Muscle layer of colon (tissue), 2 donors: Measurements from ENCODE around the gene CLEC3B.

ENCODE experiments used
- H3K27ac ChIP-seq: one replicate; pipeline ENCODE4 v1.7.0; 2013; ENCODE audit warnings: low read depth, mild to moderate bottlenecking, low read length, moderate library complexity
- H3K27me3 ChIP-seq, 2 donors: one replicate each; pipeline ENCODE4 v1.7.0; 2013; ENCODE audit warnings: low read length in 2 of 2, mild to moderate bottlenecking in 2 of 2; ENCODE audit not compliant: insufficient read depth in 2 of 2, control insufficient read depth in 1 of 2
- H3K36me3 ChIP-seq: one replicate; pipeline ENCODE4 v1.7.0; 2013; ENCODE audit warnings: mild to moderate bottlenecking, low read length; ENCODE audit not compliant: insufficient read depth
- H3K4me1 ChIP-seq: one replicate; pipeline ENCODE4 v1.7.0; 2013; ENCODE audit warnings: mild to moderate bottlenecking, low read length; ENCODE audit not compliant: insufficient read depth
- H3K4me3 ChIP-seq, 2 donors: one replicate each; pipeline ENCODE4 v1.7.0; 2013; ENCODE audit warnings: low read length in 2 of 2, low read depth in 1 of 2, mild to moderate bottlenecking in 1 of 2, moderate library complexity in 1 of 2
- H3K9ac ChIP-seq: one replicate; pipeline ENCODE4 v1.7.0; 2013; ENCODE audit warnings: low read length
- H3K9me3 ChIP-seq: one replicate; pipeline ENCODE4 v1.7.0; 2013; ENCODE audit warnings: mild to moderate bottlenecking, low read length
- donor health status: abdominal sarcoma.
- donor health status: Adenocarcinoma of cecum.

CLEC3B gene

GRCh38 chr3:44992555-44993470 is 33.3 kb upstream of the CLEC3B start:
- Histone ChIP-seq H3K9me3 (no peaks in the 10 kb centered on the region), H3K9ac (no peak overlapping the region), H3K4me1 (peaks cover 12% of the 10 kb centered on the region), H3K4me3 (no peak overlapping the region), H3K36me3 (peaks cover 33% of the 10 kb centered on the region), H3K27ac (no peak overlapping the region), H3K27me3 (no peaks in the 10 kb centered on the region)

GRCh38 chr3:44993471-44994205 is 32.5 kb upstream of the CLEC3B start:
- Histone ChIP-seq H3K36me3 (peaks cover 33% of the 10 kb centered on the region), H3K27me3 (no peaks in the 10 kb centered on the region), H3K4me1 (peaks cover 12% of the 10 kb centered on the region), H3K9me3 (no peaks in the 10 kb centered on the region), H3K27ac (no peak overlapping the region), H3K4me3 (no peak overlapping the region), H3K9ac (no peak overlapping the region)

- no peak overlapping the region for H3K27ac ChIP-seq
These were observed 30.8 kb upstream of the CLEC3B start for GRCh38 chr3:44995142-44995770.

GRCh38 chr3:44996556-44996969 is 29.5 kb upstream of the CLEC3B start:
- Histone ChIP-seq H3K27ac (no peak overlapping the region), H3K27me3 (no peaks in the 10 kb centered on the region), H3K36me3 (peaks cover 27% of the 10 kb centered on the region), H3K4me3 (no peak overlapping the region), H3K4me1 (peaks cover 12% of the 10 kb centered on the region), H3K9ac (no peak overlapping the region), H3K9me3 (no peaks in the 10 kb centered on the region)

More at GRCh38 chr3:44995142-44995770, 30.8 kb upstream of the CLEC3B start:
- Histone ChIP-seq H3K4me3 (no peak overlapping the region), H3K9me3 (no peaks in the 10 kb centered on the region), H3K9ac (no peak overlapping the region), H3K4me1 (peaks cover 12% of the 10 kb centered on the region), H3K27me3 (no peaks in the 10 kb centered on the region), H3K36me3 (peaks cover 33% of the 10 kb centered on the region)

- H3K9ac ChIP-seq = no peak overlapping the region
- no peak overlapping the region for H3K27ac ChIP-seq
- peaks cover 32% of the 10 kb centered on the region for H3K36me3 ChIP-seq
- no peaks in the 10 kb centered on the region for H3K27me3 ChIP-seq
- no peaks in the 10 kb centered on the region for H3K9me3 ChIP-seq
- H3K4me1 ChIP-seq = peaks cover 12% of the 10 kb centered on the region
- no peak overlapping the region for H3K4me3 ChIP-seq
These were observed 26.3 kb upstream of the CLEC3B start for GRCh38 chr3:44999782-45000181.

- no peak overlapping the region for H3K27ac ChIP-seq
- no peak overlapping the region for H3K9ac ChIP-seq
- no peaks in the 10 kb centered on the region for H3K9me3 ChIP-seq
- no peaks in the 10 kb centered on the region for H3K27me3 ChIP-seq
- H3K36me3 ChIP-seq = peaks cover 42% of the 10 kb centered on the region
- peaks cover 1% of the 10 kb centered on the region for H3K4me1 ChIP-seq
- no peak overlapping the region for H3K4me3 ChIP-seq
These were observed 25.3 kb upstream of the CLEC3B start for GRCh38 chr3:45000823-45001222.

- Histone ChIP-seq H3K36me3 (peaks cover 39% of the 10 kb centered on the region), H3K9ac (no peak overlapping the region), H3K27ac (no peak overlapping the region), H3K27me3 (no peaks in the 10 kb centered on the region), H3K4me1 (no peaks in the 10 kb centered on the region), H3K9me3 (no peaks in the 10 kb centered on the region), H3K4me3 (no peak overlapping the region)
These were observed 24.4 kb upstream of the CLEC3B start for GRCh38 chr3:45001738-45002137.

- Histone ChIP-seq H3K4me1 (no peaks in the 10 kb centered on the region), H3K27me3 (no peaks in the 10 kb centered on the region), H3K9me3 (no peaks in the 10 kb centered on the region), H3K27ac (no peak overlapping the region), H3K36me3 (peaks cover 34% of the 10 kb centered on the region), H3K4me3 (no peak overlapping the region), H3K9ac (no peak overlapping the region)
These were observed 23.9 kb upstream of the CLEC3B start for GRCh38 chr3:45002139-45002660.

- Histone ChIP-seq H3K9ac (no peak overlapping the region), H3K27me3 (no peaks in the 10 kb centered on the region), H3K9me3 (no peaks in the 10 kb centered on the region), H3K27ac (no peak overlapping the region), H3K4me3 (no peak overlapping the region), H3K36me3 (peaks cover 34% of the 10 kb centered on the region), H3K4me1 (no peaks in the 10 kb centered on the region)
These were observed 23.4 kb upstream of the CLEC3B start for GRCh38 chr3:45002720-45003119.

GRCh38 chr3:45003406-45003805 is 22.7 kb upstream of the CLEC3B start:
- H3K36me3 ChIP-seq = peaks cover 36% of the 10 kb centered on the region

GRCh38 chr3:45003859-45004258 is 22.2 kb upstream of the CLEC3B start:
- Histone ChIP-seq H3K9ac (no peak overlapping the region), H3K27me3 (no peaks in the 10 kb centered on the region), H3K4me1 (peaks cover 11% of the 10 kb centered on the region), H3K4me3 (no peak overlapping the region), H3K9me3 (no peaks in the 10 kb centered on the region), H3K36me3 (peaks cover 37% of the 10 kb centered on the region), H3K27ac (no peak overlapping the region)

More at GRCh38 chr3:45003406-45003805, 22.7 kb upstream of the CLEC3B start:
- no peak overlapping the region for H3K27ac ChIP-seq
- no peak overlapping the region for H3K4me3 ChIP-seq
- peaks cover 7% of the 10 kb centered on the region for H3K4me1 ChIP-seq
- no peaks in the 10 kb centered on the region for H3K9me3 ChIP-seq
- no peak overlapping the region for H3K9ac ChIP-seq
- no peaks in the 10 kb centered on the region for H3K27me3 ChIP-seq
